WTC11 (cell line): ENCODE measurements around the gene MYMK. TPM values are rescaled to one million over a fixed set of nuclear protein-coding genes. Genes with fewer than 3 reads are reported as not detected.

Source experiments
- ATAC-seq: fragments of 200-7000 bp; cut with Tn5 transposase; 2 replicates; pipeline ENCODE4 v1.10.0; 2021; ENCODE audit warnings: mild to moderate bottlenecking, moderate library complexity
- CTCF ChIA-PET: fragments of 300-600 bp; sonication (Branson Sonifier 250); formaldehyde crosslinking; loops from one replicate; lab custom pipeline; 2021; ENCODE audit warnings: antibody characterized with exemption; lab: Charles Lee
- POLR2A ChIA-PET: fragments of 350-600 bp; sonication (Branson Sonifier 250); formaldehyde crosslinking; loops from one replicate; lab custom pipeline; 2021; ENCODE audit warnings: antibody characterized with exemption; lab: Charles Lee
- DNase-seq: peaks from one replicate; pipeline ENCODE4 v3.0.0; 2021; ENCODE audit warnings: low spot score
- H3K27ac Mint-ChIP-seq: 2 replicates; pipeline ENCODE4 v1.8.0; 2021; ENCODE audit warnings: mixed read lengths
- H3K27me3 Mint-ChIP-seq: 2 replicates; pipeline ENCODE4 v1.8.0; 2021; ENCODE audit warnings: low read depth, mild to moderate bottlenecking, moderate library complexity, mixed read lengths
- H3K36me3 Mint-ChIP-seq: 2 replicates; pipeline ENCODE4 v1.8.0; 2021; ENCODE audit warnings: mixed read lengths
- H3K4me1 Mint-ChIP-seq: 2 replicates; pipeline ENCODE4 v1.8.0; 2022; ENCODE audit warnings: mixed read lengths
- H3K4me3 Mint-ChIP-seq: 2 replicates; pipeline ENCODE4 v1.8.0; 2021; ENCODE audit warnings: mild to moderate bottlenecking, moderate library complexity, mixed read lengths
- H3K9me3 Mint-ChIP-seq: 2 replicates; pipeline ENCODE4 v1.8.0; 2021; ENCODE audit warnings: mixed read lengths
- ATF3 ChIP-seq: sonication (generic); formaldehyde crosslinking; conservative IDR thresholded peaks from 2 replicates; pipeline ENCODE4 v1.8.1; 2022; ENCODE audit warnings: mild to moderate bottlenecking, missing genetic modification reagents
- CREM ChIP-seq: sonication (generic); formaldehyde crosslinking; IDR thresholded peaks from 2 replicates; pipeline ENCODE4 v1.8.1; 2022; ENCODE audit warnings: mild to moderate bottlenecking, missing genetic modification reagents, moderate library complexity
- E2F1 ChIP-seq: sonication (generic); formaldehyde crosslinking; IDR thresholded peaks from 2 replicates; pipeline ENCODE4 v1.8.0; 2022; ENCODE audit warnings: mild to moderate bottlenecking, missing genetic modification reagents
- E2F5 ChIP-seq: sonication (generic); formaldehyde crosslinking; IDR thresholded peaks from 2 replicates; pipeline ENCODE4 v1.8.1; 2022; ENCODE audit warnings: mild to moderate bottlenecking, moderate library complexity, missing genetic modification reagents
- ELF4 ChIP-seq: sonication (generic); formaldehyde crosslinking; IDR thresholded peaks from 2 replicates; pipeline ENCODE4 v1.8.1; 2022; ENCODE audit warnings: low read depth, mild to moderate bottlenecking, moderate library complexity, missing genetic modification reagents
- EMX1 ChIP-seq: fragments of 250-450 bp; sonication (Bioruptor Pico); IDR thresholded peaks from 2 replicates; pipeline ENCODE4 v1.8.0; 2021; ENCODE audit warnings: mild to moderate bottlenecking
- FOXP4 ChIP-seq: sonication (generic); formaldehyde crosslinking; IDR thresholded peaks from 2 replicates; pipeline ENCODE4 v1.8.0; 2022; ENCODE audit warnings: mild to moderate bottlenecking, missing genetic modification reagents
- GTF2I ChIP-seq: fragments of 250-450 bp; sonication (Bioruptor Pico); conservative IDR thresholded peaks from 2 replicates; pipeline ENCODE4 v1.4.0; 2021; ENCODE audit warnings: mild to moderate bottlenecking
- HMGXB4 ChIP-seq: sonication (generic); formaldehyde crosslinking; IDR thresholded peaks from 2 replicates; pipeline ENCODE4 v1.8.1; 2023; ENCODE audit warnings: mild to moderate bottlenecking, moderate library complexity, missing genetic modification reagents
- NFE2L1 ChIP-seq: sonication (generic); formaldehyde crosslinking; IDR thresholded peaks from 2 replicates; pipeline ENCODE4 v1.8.1; 2023; ENCODE audit warnings: missing genetic modification reagents
- NR1H2 ChIP-seq: sonication (generic); formaldehyde crosslinking; IDR thresholded peaks from 2 replicates; pipeline ENCODE4 v1.9.0; 2021; ENCODE audit warnings: mild to moderate bottlenecking, moderate library complexity, missing genetic modification reagents
- OVOL2 ChIP-seq: fragments of 250-450 bp; sonication (Bioruptor Pico); IDR thresholded peaks from 2 replicates; pipeline ENCODE4 v1.9.0; 2021; ENCODE audit warnings: mild to moderate bottlenecking, borderline replicate concordance
- PREB ChIP-seq: sonication (generic); formaldehyde crosslinking; IDR thresholded peaks from 2 replicates; pipeline ENCODE4 v1.8.1; 2022; ENCODE audit warnings: mild to moderate bottlenecking, missing genetic modification reagents, moderate library complexity, borderline replicate concordance
- RORB ChIP-seq: fragments of 250-450 bp; sonication (Bioruptor Pico); IDR thresholded peaks from 2 replicates; pipeline ENCODE4 v1.9.0; 2021; ENCODE audit warnings: mild to moderate bottlenecking
- SMAD4 ChIP-seq: sonication (generic); formaldehyde crosslinking; IDR thresholded peaks from 2 replicates; pipeline ENCODE4 v1.8.0; 2022; ENCODE audit warnings: mild to moderate bottlenecking, missing genetic modification reagents
- SOX15 ChIP-seq: fragments of 250-450 bp; sonication (Bioruptor Pico); IDR thresholded peaks from 2 replicates; pipeline ENCODE4 v1.9.0; 2021; ENCODE audit warnings: mild to moderate bottlenecking
- TCF7 ChIP-seq: sonication (generic); formaldehyde crosslinking; IDR thresholded peaks from 2 replicates; pipeline ENCODE4 v1.8.0; 2022; ENCODE audit warnings: mild to moderate bottlenecking, low read depth, missing genetic modification reagents, moderate library complexity
- TEAD4 ChIP-seq: sonication (generic); formaldehyde crosslinking; IDR thresholded peaks from 2 replicates; pipeline ENCODE4 v1.8.0; 2022; ENCODE audit warnings: mild to moderate bottlenecking, missing genetic modification reagents
- ZBTB21 ChIP-seq: sonication (generic); formaldehyde crosslinking; IDR thresholded peaks from 2 replicates; pipeline ENCODE4 v1.8.1; 2023; ENCODE audit warnings: mild to moderate bottlenecking, missing genetic modification reagents, borderline replicate concordance
- ZNF512 ChIP-seq: sonication (generic); formaldehyde crosslinking; IDR thresholded peaks from 2 replicates; pipeline ENCODE4 v1.8.1; 2022; ENCODE audit warnings: missing genetic modification reagents, borderline replicate concordance
- ZNF671 ChIP-seq: fragments of 250-450 bp; sonication (Bioruptor Pico); IDR thresholded peaks from 2 replicates; pipeline ENCODE4 v1.8.0; 2021; ENCODE audit warnings: mild to moderate bottlenecking
- ZSCAN18 ChIP-seq: fragments of 250-450 bp; sonication (Bioruptor Pico); IDR thresholded peaks from 2 replicates; pipeline ENCODE4 v2.1.2; 2022; ENCODE audit warnings: mild to moderate bottlenecking, moderate library complexity
- total RNA-seq: library from RNA; stranded (reverse); gene quantifications from 3 replicates; pipeline ENCODE4 v1.2.3, GENCODE V29; 2021

MYMK gene
- total RNA-seq, 1 experiment from 2014 or later = not detected

GRCh38 chr9:133537257-133537656, 12.5 kb upstream of the MYMK start (continued):
- TF ChIP-seq ZNF512 (CRISPR knock-in tag) (no peak), TCF7 (CRISPR knock-in tag) (no peak), RORB (CRISPR knock-in tag) (no peak), EMX1 (CRISPR knock-in tag) (no peak), OVOL2 (CRISPR knock-in tag) (no peak), GTF2I (no peak)

- no peak for DNase-seq
Observed at GRCh38 chr9:133536536-133536935, 11.8 kb upstream of the MYMK start.

GRCh38 chr9:133536080-133536479, 11.3 kb upstream of the MYMK start:
- no peaks in the 10 kb centered on the region for H3K36me3 Mint-ChIP-seq
- H3K27ac Mint-ChIP-seq = no peak overlapping the region
- H3K4me3 Mint-ChIP-seq = no peak overlapping the region
- peaks cover 25% of the 10 kb centered on the region for H3K27me3 Mint-ChIP-seq
- no peak for DNase-seq
- ChIA-PET POLR2A (no interaction called here), CTCF (no interaction called here)
- no peak for ATAC-seq
- peaks cover 31% of the 10 kb centered on the region for H3K4me1 Mint-ChIP-seq
- H3K9me3 Mint-ChIP-seq = no peaks in the 10 kb centered on the region
- TF ChIP-seq SMAD4 (CRISPR knock-in tag) = no peak
- no peak for TF ChIP-seq HMGXB4 (CRISPR knock-in tag)
- no peak for TF ChIP-seq ATF3 (CRISPR knock-in tag)
- TF ChIP-seq E2F1 (CRISPR knock-in tag) = no peak
- no peak for TF ChIP-seq ELF4 (CRISPR knock-in tag)
- no peak for TF ChIP-seq NR1H2 (CRISPR knock-in tag)
- TF ChIP-seq TEAD4 (CRISPR knock-in tag) = no peak
- TF ChIP-seq FOXP4 = no peak
- no peak for TF ChIP-seq SOX15 (CRISPR knock-in tag)
- TF ChIP-seq E2F5 (CRISPR knock-in tag) = no peak
- TF ChIP-seq ZBTB21 (CRISPR knock-in tag) = no peak
- TF ChIP-seq NFE2L1 (CRISPR knock-in tag) = no peak
- no peak for TF ChIP-seq ZSCAN18 (CRISPR knock-in tag)
- TF ChIP-seq ZNF671 (CRISPR knock-in tag) = no peak
- no peak for TF ChIP-seq PREB (CRISPR knock-in tag)
- no peak for TF ChIP-seq CREM (CRISPR knock-in tag)

More at GRCh38 chr9:133536536-133536935, 11.8 kb upstream of the MYMK start:
- no peak for TF ChIP-seq E2F5 (CRISPR knock-in tag)
- H3K4me3 Mint-ChIP-seq = no peak overlapping the region
- no peak overlapping the region for H3K27ac Mint-ChIP-seq
- H3K36me3 Mint-ChIP-seq = no peaks in the 10 kb centered on the region
- H3K27me3 Mint-ChIP-seq = peaks cover 25% of the 10 kb centered on the region
- H3K9me3 Mint-ChIP-seq = no peaks in the 10 kb centered on the region
- POLR2A ChIA-PET = no interaction called here
- CTCF ChIA-PET = no interaction called here
- no peak for ATAC-seq
- peaks cover 31% of the 10 kb centered on the region for H3K4me1 Mint-ChIP-seq
